ENCODE results near the gene GFAP. TPM values are rescaled to one million over a fixed set of nuclear protein-coding genes. Genes with fewer than 3 reads are reported as not detected.

The GFAP gene
- total RNA-seq, 1 experiment from 2014 or later: 1.2 TPM

DNA sequence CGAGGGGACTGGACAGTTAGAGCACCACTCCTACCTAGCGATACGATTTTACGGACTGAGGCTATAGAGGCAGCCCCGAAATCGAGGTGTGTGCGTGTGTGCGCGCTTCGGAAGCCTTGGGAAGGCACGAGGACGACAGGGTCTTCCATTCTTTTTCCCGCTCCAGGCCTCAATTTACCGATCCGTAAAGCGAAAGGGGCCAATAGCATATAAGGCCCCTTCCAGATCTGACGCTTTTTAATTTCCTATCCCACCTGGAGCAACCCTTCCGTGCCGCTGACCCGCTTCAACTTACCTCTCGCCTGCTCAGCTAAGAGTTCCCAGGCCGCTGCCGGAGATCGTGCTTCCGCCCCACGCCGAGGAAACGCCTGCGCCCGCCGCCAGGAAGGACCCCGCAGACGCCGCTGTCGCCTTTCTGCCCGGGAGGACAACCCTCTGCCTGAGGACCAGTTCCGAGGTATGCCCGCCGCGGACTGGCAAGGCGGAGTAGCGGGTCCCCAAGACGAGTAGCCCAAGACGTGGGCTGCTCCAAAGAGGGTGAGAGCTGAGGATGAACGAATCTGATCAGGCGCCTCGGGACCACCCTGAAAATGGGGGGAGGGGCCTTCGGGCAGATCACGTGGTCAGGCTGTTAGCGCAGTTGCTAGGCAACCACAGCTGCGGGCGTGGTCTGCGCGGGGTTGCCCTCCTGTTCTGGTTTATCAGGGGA lies 16.1 kb downstream of the GFAP start, which contains the start of gene EFTUD2:
Gene EFTUD2, minus strand, starts transcription at position 372 of the 709 bp plus-strand sequence. CDS start 4,924 bp downstream, outside the sequence.
- H2BK5ac ChIP-seq (ENCODE audit: insufficient read length, low read length): peak within 1 kb of the TSS; percentile 98
- H2BK12ac ChIP-seq (ENCODE audit: insufficient read length, low read depth, low read length): no peak within 1 kb of the TSS
- H2BK20ac ChIP-seq (ENCODE audit: low read depth, low read length, poor library complexity, severe bottlenecking): no peak within 1 kb of the TSS
- Mint-ChIP-seq H3K36me3 (ENCODE audit: insufficient read depth in 1 of 3, low read depth in 3 of 3) (peaks cover 4 to 15% (median 12%) of the 10 kb centered on the region in 3 experiments; a peak in 6 of 7 replicates), H3K4me1 (peaks cover 11 to 13% of the 10 kb centered on the region in 2 experiments), H3K27ac (peak within 1 kb of the TSS; percentile 100), H3K4me3 (peak within 1 kb of the TSS; percentile 87 to 96), H3K27me3 (ENCODE audit: low read depth) (no peaks in the 10 kb centered on the region), H3K9me3 (no peaks in the 10 kb centered on the region)
- peak within 1 kb of the TSS; percentile 99 for H3K14ac ChIP-seq (ENCODE audit: insufficient read depth, low read length)
- H3K56ac ChIP-seq (ENCODE audit: insufficient read length, low read depth, low read length): peak within 1 kb of the TSS; percentile 86
- peak within 1 kb of the TSS; percentile 88 for H3K4me2 ChIP-seq (ENCODE audit: insufficient read depth, insufficient read length, low read length)
- TF ChIP-seq, protein P1, sequence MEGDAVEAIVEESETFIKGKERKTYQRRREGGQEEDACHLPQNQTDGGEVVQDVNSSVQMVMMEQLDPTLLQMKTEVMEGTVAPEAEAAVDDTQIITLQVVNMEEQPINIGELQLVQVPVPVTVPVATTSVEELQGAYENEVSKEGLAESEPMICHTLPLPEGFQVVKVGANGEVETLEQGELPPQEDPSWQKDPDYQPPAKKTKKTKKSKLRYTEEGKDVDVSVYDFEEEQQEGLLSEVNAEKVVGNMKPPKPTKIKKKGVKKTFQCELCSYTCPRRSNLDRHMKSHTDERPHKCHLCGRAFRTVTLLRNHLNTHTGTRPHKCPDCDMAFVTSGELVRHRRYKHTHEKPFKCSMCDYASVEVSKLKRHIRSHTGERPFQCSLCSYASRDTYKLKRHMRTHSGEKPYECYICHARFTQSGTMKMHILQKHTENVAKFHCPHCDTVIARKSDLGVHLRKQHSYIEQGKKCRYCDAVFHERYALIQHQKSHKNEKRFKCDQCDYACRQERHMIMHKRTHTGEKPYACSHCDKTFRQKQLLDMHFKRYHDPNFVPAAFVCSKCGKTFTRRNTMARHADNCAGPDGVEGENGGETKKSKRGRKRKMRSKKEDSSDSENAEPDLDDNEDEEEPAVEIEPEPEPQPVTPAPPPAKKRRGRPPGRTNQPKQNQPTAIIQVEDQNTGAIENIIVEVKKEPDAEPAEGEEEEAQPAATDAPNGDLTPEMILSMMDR (conservative IDR thresholded peaks at IDR 0.05): no peak
- no peak within 1 kb of the TSS for H2BK120ac ChIP-seq (ENCODE audit: low read depth, low read length, poor library complexity, severe bottlenecking)
- H3K23me2 ChIP-seq (ENCODE audit: insufficient read length, low read depth, low read length, poor library complexity, severe bottlenecking): peaks cover 7% of the 10 kb centered on the region
- H3K23ac ChIP-seq (ENCODE audit: insufficient read length, low read depth, low read length): peak within 1 kb of the TSS; percentile 39
- H4K20me1 ChIP-seq (ENCODE audit: control insufficient read depth, insufficient read depth, insufficient read length): no peaks in the 10 kb centered on the region
- H4K5ac ChIP-seq (ENCODE audit: insufficient read length, low read depth, low read length): peak within 1 kb of the TSS; percentile 98
- no peaks in the 10 kb centered on the region for H3K9me3 ChIP-seq (ENCODE audit: control insufficient read depth, low read depth, low read length)
- H2AFZ ChIP-seq (ENCODE audit: low read length): no peak within 1 kb of the TSS
- H2BK15ac ChIP-seq (ENCODE audit: low read depth, low read length): no peak within 1 kb of the TSS
- peak within 1 kb of the TSS; percentile 49 for H4K91ac ChIP-seq (ENCODE audit: insufficient read length, low read depth, low read length)
- peaks cover 14% of the 10 kb centered on the region; the same call in 1 of the 2 replicates for H3K79me2 ChIP-seq (ENCODE audit: insufficient read depth, low read length)
- H2AK5ac ChIP-seq (ENCODE audit: insufficient read length, low read length): no peak within 1 kb of the TSS
- H3K9ac ChIP-seq (ENCODE audit: extremely low read depth, insufficient read length, low read length): peak within 1 kb of the TSS; percentile 98
- H3K4ac ChIP-seq (ENCODE audit: low read depth, low read length): no peak within 1 kb of the TSS; the same call in 1 of the 2 replicates
- no CpG with 5 or more reads among the region's 54 CpGs for WGBS (ENCODE audit: extremely low coverage, insufficient read length, low lambda C conversion rate)
- peak; percentile 95 for DNase-seq
- peak within 1 kb of the TSS; percentile 93 for H4K8ac ChIP-seq (replicated peaks; ENCODE audit: insufficient read length, low read depth, low read length)
- H3K27ac ChIP-seq (ENCODE audit: insufficient read length, low read depth, low read length): peak within 1 kb of the TSS; percentile 69
- H3K79me1 ChIP-seq (ENCODE audit: insufficient read depth, low read depth, low read length, poor library complexity, severe bottlenecking): peaks cover 2% of the 10 kb centered on the region
- no peak within 1 kb of the TSS for H3T11ph ChIP-seq (ENCODE audit: low read length)
- no peaks in the 10 kb centered on the region for H3K27me3 ChIP-seq (ENCODE audit: insufficient read depth, low read length)
- H3K18ac ChIP-seq (ENCODE audit: insufficient read length, low read depth, low read length): peak within 1 kb of the TSS; percentile 99
- H3K4me1 ChIP-seq (ENCODE audit: insufficient read depth, low read length): no peaks in the 10 kb centered on the region; the same call in 1 of the 2 replicates
